IPS-NIHi11 (cell line): Measurements from ENCODE around the gene LIME1.

Experiments
- DNase-seq: peaks from one replicate; pipeline ENCODE4 v3.0.0; 2012; ENCODE audit warnings: mixed read lengths, low spot score

LIME1 gene

GRCh38 chr20:63735859-63736718 lies at the start of gene LIME1:
LIME1 (plus strand) TSS chr20:63736664; CDS start chr20:63737550, 886 bp downstream.
- DNase-seq, result no peak

GRCh38 chr20:63687419-63688178 lies 48.9 kb upstream of the LIME1 start:
- DNase-seq, result no peak

- DNase-seq, result no peak
Observed at GRCh38 chr20:63688228-63689045, 48.0 kb upstream of the LIME1 start.

GRCh38 chr20:63689046-63690002 lies 47.1 kb upstream of the LIME1 start:
- no peak for DNase-seq

- no peak for DNase-seq
Observed at GRCh38 chr20:63690003-63690897, 46.2 kb upstream of the LIME1 start.

- DNase-seq, result no peak
Observed at GRCh38 chr20:63690898-63691710, 45.4 kb upstream of the LIME1 start.

GRCh38 chr20:63691711-63692435 lies 44.6 kb upstream of the LIME1 start:
- no peak for DNase-seq

GRCh38 chr20:63692436-63693082 lies 43.9 kb upstream of the LIME1 start:
- DNase-seq, result no peak

GRCh38 chr20:63693083-63693732 lies 43.3 kb upstream of the LIME1 start:
- DNase-seq, result peak; percentile 12

- peak; percentile 10 for DNase-seq
Observed at GRCh38 chr20:63693733-63694583, 42.5 kb upstream of the LIME1 start.

- DNase-seq, result peak; percentile 27
Observed at GRCh38 chr20:63694584-63695423, 41.7 kb upstream of the LIME1 start.

- peak; percentile 38 for DNase-seq
Observed at GRCh38 chr20:63695424-63696305, 40.8 kb upstream of the LIME1 start.

- DNase-seq, result peak; percentile 89
Observed at GRCh38 chr20:63696306-63696627, 40.2 kb upstream of the LIME1 start.

- DNase-seq, result peak; percentile 57
Observed at GRCh38 chr20:63696628-63697356, 39.7 kb upstream of the LIME1 start, which contains the start of gene TNFRSF6B. TNFRSF6B (plus strand) TSS chr20:63696652; CDS start chr20:63696768, 116 bp downstream.
